Measurements from ENCODE around the gene ZBED5. TPM values are rescaled to one million over a fixed set of nuclear protein-coding genes. Genes with fewer than 3 reads are reported as not detected.

The ZBED5 gene
- total and polyA plus RNA-seq, 2 of the 4 experiments (the other 2 are of a cell fraction), result 28.2 to 30.8 TPM

GRCh38 chr11:10892250-10892649, 34.4 kb upstream of the ZBED5 start:
- Histone ChIP-seq H2AK5ac (ENCODE audit: low read depth, low read length) (peak overlapping the region; percentile 88), H3K79me1 (ENCODE audit: low read depth in 1 of 2, low read length in 2 of 2) (peaks cover 0 to 27% of the 10 kb centered on the region in 2 experiments; a peak in 2 of 4 replicates), H3K56ac (ENCODE audit: extremely low read depth, insufficient read depth, low read length) (no peak overlapping the region), H3K18ac (ENCODE audit: low read depth, low read length) (peak overlapping the region; percentile 21), H3K36me3 (ENCODE audit: control insufficient read depth, insufficient read depth, low read length) (no peaks in the 10 kb centered on the region), H2BK20ac (ENCODE audit: low read depth, low read length) (no peak overlapping the region; the same call in 1 of the 2 replicates), H3K4me1 (ENCODE audit: control insufficient read depth, insufficient read depth, low read length) (peaks cover 14% of the 10 kb centered on the region), H3K9me3 (ENCODE audit: control insufficient read depth, insufficient read depth, low read length) (no peaks in the 10 kb centered on the region), H2BK120ac (ENCODE audit: low read depth, low read length) (peak overlapping the region; percentile 44), H4K5ac (ENCODE audit: low read depth, low read length) (no peak overlapping the region), H3K9ac (ENCODE audit: low read depth, low read length) (no peak overlapping the region), H4K8ac (ENCODE audit: low read depth in 2 of 2, low read length in 2 of 2) (no peak overlapping the region; a peak in 1 of 4 replicates), H2BK5ac (ENCODE audit: low read depth, low read length, poor library complexity, severe bottlenecking) (peak overlapping the region; percentile 20), H3K4me2 (ENCODE audit: low read depth, low read length) (no peak overlapping the region), H4K20me1 (ENCODE audit: insufficient read depth, low read length) (no peaks in the 10 kb centered on the region), H3K23ac (ENCODE audit: low read depth, low read length) (no peak overlapping the region), H3K4ac (ENCODE audit: low read depth, low read length) (peak overlapping the region; percentile 63; the same call in 1 of the 2 replicates), H2BK15ac (ENCODE audit: low read depth, low read length) (peak overlapping the region; percentile 82; the same call in 2 of the 3 replicates), H2AFZ (replicated peaks; ENCODE audit: low read length, poor library complexity) (no peak overlapping the region), H3K27me3 (ENCODE audit: control insufficient read depth, insufficient read depth, low read length) (no peaks in the 10 kb centered on the region), H3K14ac (replicated peaks; ENCODE audit: low read depth, low read length) (no peak overlapping the region), H2AK9ac (replicated peaks; ENCODE audit: low read depth, low read length, poor library complexity) (no peak overlapping the region), H4K91ac (ENCODE audit: insufficient read depth, low read depth, low read length) (peak overlapping the region; percentile 47; the same call in 1 of the 2 replicates), H3K4me3 (ENCODE audit: insufficient read depth, low read depth, low read length) (no peak overlapping the region), H3K9me1 (ENCODE audit: insufficient read depth, low read length) (peaks cover 17% of the 10 kb centered on the region), H3K27ac (ENCODE audit: insufficient read depth, low read length) (no peak overlapping the region)
- DNase-seq (no peak), ATAC-seq (ENCODE audit: low read depth) (no peak)
- BruUV-seq (replicated peaks), result no TSS peak
- no CpG with 5 or more reads among the region's 2 CpGs for WGBS, 2 experiments (ENCODE audit: extremely low coverage in 2 of 2, insufficient read length in 1 of 2)
- dilution Hi-C loops (cut with HindIII; ENCODE audit: low sequenced_read_pairs, unreplicated experiment), result no loop called here
- TF ChIP-seq POLR2A (IDR thresholded peaks at IDR 0.05; ENCODE audit: low read depth, low read length), result no peak
- TF ChIP-seq NFE2L2 (IDR thresholded peaks at IDR 0.05; ENCODE audit: low read depth, low read length), result no peak
- TF ChIP-seq CEBPB (IDR thresholded peaks at IDR 0.05; ENCODE audit: low read depth, low read length), result no peak
- TF ChIP-seq USF2 (IDR thresholded peaks at IDR 0.05; ENCODE audit: low read depth, low read length), result no peak
- no peak for TF ChIP-seq MAFK (IDR thresholded peaks at IDR 0.05; ENCODE audit: low read depth, low read length)
- TF ChIP-seq RFX5 (IDR thresholded peaks at IDR 0.05; ENCODE audit: low read depth, low read length), result no peak
- no peak for TF ChIP-seq ELK1 (IDR thresholded peaks at IDR 0.05; ENCODE audit: borderline replicate concordance, low read depth, low read length)
- TF ChIP-seq RCOR1 (IDR thresholded peaks at IDR 0.05; ENCODE audit: insufficient replicate concordance, low read length), result no peak
- no peak for TF ChIP-seq FOS (IDR thresholded peaks at IDR 0.05; ENCODE audit: low read depth, low read length)
- in situ Hi-C loops (cut with MboI; ENCODE audit: low sequenced_read_pairs), result no loop called here
- ChIA-PET CTCF (interaction anchor here (1.1 to 1.9 kb wide), 2 partner anchors 14 to 100 kb away, joined by 3 to 4 read pairs; no protein-coding TSS in a partner anchor), POLR2A (ENCODE audit: unreplicated experiment) (no interaction called here)
- intact Hi-C loops (cut with micrococcal nuclease), result no loop called here
